T-helper 1 cell treated with Interleukin-12 subunit alpha and Interleukin-12 subunit beta and Interleukin-4 antibody, amounts not matched to agents 30 ng/mL and 1 ng/mL, for 36 hours (primary cell): ENCODE measurements around the gene PNLDC1. TPM values are rescaled to one million over a fixed set of nuclear protein-coding genes. Genes with fewer than 3 reads are reported as not detected.

ENCODE experiments used
- intact Hi-C: fragments of 100-400 bp; cut with micrococcal nuclease; formaldehyde crosslinking; loops from one replicate; pipeline ENCODE4 v1.15.1; 2024
- total RNA-seq: library from RNA; stranded (reverse); gene quantifications from 2 replicates; pipeline ENCODE4 v1.2.3, GENCODE V29; 2022

Gene PNLDC1, protein sequence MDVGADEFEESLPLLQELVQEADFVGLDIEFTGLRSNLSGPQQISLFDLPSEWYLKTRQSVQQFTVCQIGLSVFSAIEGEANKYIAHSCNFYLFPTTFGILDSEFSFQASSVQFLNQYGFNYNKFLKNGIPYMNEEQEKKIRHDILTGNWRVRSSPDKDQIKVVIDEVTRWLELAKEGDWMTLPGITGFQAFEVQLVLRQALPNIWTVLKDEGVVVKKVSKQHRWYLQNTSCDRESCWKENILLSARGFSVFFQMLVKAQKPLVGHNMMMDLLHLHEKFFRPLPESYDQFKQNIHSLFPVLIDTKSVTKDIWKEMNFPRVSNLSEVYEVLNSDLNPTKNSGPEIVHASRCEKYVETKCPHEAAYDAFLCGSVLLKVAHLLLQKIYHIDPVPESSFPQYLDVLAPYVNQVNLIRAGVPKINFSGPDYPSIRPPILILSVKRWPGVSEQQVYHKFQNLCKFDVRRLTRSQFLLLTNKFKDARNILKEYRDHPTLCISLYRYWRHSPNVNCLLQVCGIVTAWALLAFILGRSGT
- 0.59 and 0.74 TPM in 2 replicates for total RNA-seq

DNA sequence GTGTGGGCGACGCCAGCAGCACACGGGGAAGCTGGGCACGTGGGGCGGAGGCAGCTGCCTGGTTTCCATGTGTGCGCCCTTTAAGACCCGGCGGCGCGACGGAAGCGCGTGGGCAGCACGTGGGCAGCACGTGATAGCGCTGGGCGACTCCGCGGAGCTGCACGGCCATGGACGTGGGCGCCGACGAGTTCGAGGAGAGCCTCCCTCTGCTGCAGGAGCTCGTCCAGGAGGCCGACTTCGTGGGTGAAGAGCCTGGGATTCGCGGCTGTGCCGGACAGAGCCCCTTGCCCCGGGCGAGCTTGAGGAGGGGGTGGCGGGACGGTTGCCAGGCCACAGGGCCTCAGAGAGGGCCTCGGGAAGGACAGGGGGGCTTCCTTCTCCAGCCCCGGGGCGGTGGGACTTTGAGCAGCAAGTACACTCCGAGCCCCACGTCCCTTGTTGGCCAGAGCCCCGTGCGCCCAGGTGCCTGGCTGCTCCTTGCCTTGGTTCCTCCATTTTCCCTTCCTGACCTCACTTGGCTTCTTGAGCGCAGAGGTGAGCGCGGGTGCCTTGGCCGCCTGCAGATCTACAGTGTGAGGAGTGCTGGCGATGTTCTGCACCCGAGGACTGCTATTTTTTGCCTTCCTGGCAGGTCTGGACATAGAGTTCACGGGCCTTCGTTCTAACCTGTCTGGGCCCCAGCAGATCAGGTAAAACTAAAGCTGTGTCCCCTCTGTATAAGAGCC is at the start of gene PNLDC1:
Gene PNLDC1, plus strand, starts transcription at position 136 of the 725 bp plus-strand sequence. Its CDS starts 32 bp downstream, at position 168.
- intact Hi-C loops: loop anchor here (2.0 kb wide), 1 partner anchor 14 kb away; no protein-coding TSS in a partner anchor

DNA sequence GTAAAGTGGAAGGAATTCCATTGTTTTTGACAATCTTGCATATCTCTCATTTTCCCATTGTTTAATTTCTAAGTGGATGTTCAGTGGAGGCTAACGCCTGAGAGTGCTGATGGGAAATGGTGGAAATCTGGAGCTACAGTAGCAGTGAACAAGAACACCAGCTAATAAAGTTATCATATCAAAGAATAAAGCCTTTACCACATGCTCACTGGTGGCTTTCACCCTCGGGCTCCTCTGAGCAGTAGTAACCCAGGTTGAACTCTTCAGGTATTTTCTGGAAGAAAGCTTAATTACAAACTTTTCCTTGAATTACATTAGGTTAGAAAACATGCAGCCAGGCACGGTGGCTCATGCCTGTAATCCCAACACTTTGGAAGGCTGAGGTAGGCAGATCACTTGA is 48.6 kb upstream of the PNLDC1 start:
- intact Hi-C loops: loop anchor here (2.0 kb wide), 1 partner anchor 15 kb away; no protein-coding TSS in a partner anchor

DNA sequence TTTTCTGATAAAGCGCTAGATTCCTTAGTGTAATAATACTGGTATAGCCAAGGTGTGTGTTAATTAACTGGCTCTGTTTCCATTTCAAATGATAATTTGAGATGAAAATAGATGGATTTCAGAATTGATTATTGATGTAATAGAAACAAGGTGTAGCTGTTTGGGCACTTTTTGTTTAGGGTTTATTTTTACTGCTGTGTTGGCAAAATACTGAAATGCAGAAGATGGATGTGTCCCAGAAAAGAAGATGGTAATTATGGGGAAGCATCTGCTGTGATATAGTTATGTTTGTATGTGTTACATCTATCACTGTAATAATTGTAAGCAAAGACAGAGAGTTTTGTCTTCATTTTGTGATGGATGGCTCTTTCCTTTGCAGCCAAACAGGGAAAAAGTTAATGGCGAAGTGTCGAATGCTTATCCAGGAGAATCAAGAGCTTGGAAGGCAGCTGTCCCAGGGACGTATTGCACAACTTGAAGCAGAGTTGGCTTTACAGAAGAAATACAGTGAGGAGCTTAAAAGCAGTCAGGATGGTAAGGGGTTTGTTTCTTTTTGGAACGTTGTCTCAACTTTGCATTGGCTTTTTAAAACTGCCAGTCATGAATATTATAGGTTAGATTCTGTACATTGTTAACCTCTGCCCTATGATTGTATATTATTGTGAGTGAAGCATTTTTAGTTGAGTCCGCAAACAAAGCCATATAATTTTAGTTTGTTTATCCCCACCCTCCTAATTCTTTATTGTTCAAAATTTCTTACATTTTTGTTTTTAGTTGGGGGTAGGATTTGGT is 46.8 kb upstream of the PNLDC1 start:
- intact Hi-C loops: no loop called here

DNA sequence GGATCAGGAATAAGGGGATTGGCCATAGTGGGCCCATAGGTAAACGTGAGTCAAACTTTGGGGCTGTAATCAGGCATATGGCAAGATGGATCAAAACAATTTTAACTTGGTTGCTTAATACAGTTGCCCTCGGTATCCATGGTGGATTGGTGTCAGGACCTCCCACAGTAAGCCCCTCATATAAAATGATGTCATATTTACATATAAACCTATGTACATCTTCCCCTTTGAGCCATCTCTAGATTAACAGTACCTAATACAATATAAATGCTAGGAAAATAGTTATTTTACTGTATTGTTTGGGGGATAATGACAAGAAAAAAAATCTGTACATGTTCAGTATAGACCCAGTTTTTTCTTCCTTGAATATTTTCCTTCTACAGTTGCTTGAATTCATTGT is 45.7 kb upstream of the PNLDC1 start:
- intact Hi-C loops: no loop called here

DNA sequence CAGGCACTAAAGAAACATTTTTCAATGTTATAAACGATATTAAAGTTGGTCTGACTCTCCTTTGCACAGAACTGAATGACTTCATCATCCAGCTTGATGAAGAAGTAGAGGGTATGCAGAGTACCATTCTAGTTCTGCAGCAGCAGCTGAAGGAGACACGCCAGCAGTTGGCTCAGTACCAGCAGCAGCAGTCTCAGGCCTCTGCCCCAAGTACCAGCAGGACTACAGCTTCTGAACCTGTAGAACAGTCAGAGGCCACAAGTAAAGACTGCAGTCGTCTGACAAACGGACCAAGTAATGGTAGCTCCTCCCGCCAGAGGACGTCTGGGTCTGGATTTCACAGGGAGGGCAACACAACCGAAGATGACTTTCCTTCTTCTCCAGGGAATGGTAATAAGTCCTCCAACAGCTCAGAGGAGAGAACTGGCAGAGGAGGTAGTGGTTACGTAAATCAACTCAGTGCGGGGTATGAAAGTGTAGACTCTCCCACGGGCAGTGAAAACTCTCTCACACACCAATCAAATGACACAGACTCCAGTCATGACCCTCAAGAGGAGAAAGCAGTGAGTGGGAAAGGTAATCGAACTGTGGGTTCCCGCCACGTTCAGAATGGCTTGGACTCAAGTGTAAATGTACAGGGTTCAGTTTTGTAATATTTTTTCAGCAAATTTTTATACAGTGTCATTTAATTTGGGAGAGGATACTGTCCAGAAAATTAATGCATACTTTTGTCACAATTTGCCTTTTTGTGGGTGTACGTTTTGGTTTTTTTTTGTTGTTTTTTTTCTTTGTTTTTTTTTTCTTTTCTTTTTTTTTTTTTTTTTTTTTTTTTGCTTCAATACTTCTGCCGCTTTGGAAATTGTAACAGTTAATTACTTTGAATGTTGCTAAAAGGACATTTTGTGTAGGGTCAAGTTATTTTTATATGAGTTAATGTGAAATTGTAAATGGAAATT is 44.8 kb upstream of the PNLDC1 start:
- intact Hi-C loops: no loop called here

DNA sequence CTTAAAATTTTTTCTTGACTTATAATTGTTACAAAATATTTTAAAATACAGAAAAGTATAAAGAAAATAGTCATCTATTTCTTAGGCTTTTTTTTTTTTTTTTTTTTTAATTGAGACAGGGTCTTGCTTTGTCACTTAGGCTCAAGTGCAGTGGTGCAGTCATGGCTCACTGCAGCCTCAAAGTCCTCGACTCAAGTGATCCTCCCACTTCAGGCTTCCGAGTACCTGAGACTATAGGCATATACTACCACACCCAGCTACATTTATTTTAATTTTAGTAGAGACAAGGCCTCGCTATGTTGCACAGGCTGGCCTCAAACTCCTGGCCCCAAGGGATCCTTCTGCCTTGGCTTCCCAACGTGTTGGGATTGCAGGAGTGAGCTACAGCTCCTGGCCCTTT is 43.6 kb upstream of the PNLDC1 start:
- intact Hi-C loops: no loop called here

DNA sequence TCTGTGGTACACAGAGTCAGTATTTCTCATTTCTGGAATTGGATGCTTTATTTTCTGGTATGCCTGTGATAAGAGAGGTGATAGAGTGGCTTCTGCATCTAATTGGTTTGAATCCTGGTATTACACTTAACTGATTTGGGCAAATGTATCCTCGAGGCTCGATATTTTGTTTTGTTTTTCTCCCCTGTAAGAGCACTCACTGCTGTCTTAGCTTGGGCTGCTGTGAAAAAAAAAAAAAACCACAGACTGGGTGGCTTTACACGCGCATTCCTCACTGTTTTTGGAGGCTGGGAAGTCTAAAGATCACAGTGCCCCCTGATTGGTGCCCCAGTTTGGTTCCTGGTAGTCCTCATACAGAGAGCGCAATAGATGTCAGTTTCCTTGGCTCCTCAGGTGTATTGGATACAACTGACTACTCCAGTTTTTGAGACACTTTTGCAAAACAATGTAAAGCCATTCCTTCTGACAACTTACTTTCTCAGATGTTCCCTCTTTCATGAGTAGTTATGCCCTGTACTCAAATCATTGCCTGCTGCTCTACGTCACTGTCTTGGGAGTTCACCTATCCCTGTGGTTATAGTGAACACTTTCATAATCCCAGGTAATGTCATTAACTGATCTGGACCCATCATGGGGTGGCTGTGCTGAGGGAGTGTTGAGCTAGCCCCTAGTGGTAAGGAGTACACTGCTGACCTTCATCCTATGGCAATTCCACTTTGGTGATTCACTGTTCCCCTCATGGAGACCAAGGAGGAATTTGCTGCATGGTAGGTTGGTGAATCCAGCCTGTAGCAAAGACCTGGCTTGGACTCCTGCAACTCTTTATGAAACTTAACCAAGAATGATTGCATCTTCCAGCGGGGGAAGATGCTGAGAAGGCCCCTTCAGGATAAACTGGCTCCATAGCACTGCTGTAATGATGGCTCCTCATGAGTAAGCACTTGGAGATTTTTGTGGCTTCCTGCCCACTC is 41.8 kb upstream of the PNLDC1 start:
- intact Hi-C loops: no loop called here

DNA sequence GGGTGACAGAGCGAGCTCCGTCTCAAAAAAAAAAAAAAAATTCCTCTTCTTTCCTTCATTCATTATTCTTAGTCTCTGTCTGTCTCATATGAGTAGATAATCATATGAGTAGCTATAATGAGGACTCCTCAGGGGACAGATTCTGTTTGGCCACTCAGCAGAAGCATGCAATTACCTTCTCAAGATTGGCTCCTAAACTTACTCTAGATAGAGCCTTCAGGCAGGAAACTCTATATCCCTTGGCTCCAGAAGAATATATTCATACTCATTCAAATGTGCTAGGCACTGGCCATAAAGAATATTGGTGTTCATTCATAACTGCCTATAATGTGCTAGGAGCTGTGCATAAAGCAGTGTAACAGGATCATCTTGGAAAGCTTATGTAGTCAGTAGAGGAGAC is 40.4 kb upstream of the PNLDC1 start:
- intact Hi-C loops: no loop called here

DNA sequence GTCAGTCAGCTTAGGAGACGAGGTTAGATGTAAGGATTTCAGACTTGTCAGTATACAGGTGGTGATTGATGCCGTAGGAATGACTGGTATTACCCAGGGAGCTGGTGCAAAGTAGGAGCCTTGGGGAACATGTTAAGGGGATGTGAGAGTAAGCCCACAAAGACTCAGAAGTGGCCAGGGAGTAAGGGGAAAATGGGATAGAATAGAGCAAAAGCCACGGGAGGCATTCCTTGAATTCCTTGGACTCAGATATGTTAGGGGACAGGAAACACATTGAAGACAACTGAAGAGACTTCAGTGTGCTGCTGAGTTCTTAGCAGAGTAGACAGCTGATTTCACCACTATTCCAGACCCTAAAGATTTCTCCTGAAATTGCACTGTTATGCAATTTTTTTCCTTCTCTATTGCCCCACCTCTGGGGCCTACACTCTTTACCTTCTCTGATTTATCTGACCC is 39.4 kb upstream of the PNLDC1 start:
- intact Hi-C loops: loop anchor here (1.0 kb wide), 1 partner anchor 171 kb away; no protein-coding TSS in a partner anchor

DNA sequence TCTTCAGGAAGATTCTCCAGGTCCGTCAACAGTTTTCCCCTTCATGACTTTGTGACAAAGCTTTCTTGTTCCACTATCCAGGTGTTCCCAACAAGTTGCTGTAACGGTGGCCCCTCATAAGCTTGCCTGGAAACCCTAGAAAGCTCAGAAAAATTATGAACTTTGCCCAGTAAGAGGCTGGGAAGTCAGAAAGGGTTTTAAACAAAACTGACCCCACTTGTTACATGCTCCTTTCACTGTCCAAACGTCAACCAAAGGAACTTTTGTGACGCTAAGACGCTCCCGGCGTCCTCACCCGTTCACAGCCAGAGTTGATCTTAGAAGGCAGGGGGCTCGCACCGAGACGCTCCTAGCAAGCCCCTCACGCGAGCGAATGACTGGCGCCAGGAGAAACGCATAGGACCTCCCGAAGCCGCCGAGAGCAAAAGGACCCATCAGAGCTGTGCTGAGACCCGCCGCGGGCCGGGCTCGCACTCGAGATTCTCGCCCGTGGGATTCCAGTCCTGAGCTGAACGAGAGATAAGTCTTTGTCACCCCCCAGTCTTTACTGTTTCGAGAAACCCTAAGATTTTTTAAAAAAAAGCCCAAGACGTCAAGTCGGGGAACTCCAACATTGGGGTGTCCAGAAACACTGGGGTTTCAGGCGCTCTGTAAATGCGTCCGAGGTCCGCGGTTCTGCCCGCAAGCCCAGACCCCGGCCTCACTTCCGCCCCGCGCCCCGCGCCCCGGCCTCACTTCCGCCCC is 38.8 kb upstream of the PNLDC1 start:
- intact Hi-C loops: loop anchor here (1.0 kb wide), 1 partner anchor 170 kb away; no protein-coding TSS in a partner anchor

DNA sequence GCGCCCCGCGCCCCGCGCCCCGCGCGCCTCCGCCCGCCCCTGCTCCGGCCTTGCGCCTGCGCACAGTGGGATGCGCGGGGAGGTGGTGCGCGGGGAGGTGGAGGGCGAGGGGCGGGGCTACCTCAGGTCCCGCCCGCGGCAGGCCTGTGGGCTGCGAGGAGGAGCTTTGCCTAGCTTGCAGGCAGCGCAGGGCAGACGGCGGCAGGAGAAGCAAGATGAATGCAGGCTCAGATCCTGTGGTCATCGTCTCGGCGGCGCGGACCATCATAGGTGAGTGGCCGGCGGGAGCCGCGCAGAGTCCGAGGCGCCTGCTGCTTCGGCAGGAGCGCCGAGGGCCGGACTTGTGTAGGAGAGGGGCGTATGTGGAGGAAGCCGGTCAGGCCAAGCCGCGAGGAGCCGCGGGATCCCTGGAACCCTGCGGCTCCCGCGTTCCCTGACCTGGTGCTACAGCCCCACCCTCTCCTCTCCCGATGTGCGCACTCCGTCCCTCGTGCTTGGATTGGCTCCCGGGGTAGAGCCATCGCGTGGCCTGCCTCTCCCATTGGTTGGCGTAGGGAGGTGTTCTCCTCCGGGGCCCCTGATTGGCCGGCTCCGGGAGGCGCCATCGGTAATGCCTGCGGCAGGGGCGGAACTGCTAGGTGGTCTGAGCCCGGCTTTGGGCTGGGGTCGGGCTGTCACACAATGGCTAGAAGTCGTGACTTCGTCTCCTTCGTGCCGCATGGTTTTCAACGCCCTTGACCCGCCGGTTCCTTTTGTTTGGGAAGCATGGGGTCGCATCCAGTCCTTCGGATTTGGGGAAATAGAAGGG is 38.0 kb upstream of the PNLDC1 start, which contains the start of gene ACAT2:
Gene ACAT2, plus strand, starts transcription at position 173 of the 808 bp plus-strand sequence. Its CDS starts 43 bp downstream, at position 216.
- intact Hi-C loops: loop anchor here (1.0 to 2.0 kb wide), 8 partner anchors 27 to 1231 kb away; partner anchors contain the start of genes TCP1 and WTAP

DNA sequence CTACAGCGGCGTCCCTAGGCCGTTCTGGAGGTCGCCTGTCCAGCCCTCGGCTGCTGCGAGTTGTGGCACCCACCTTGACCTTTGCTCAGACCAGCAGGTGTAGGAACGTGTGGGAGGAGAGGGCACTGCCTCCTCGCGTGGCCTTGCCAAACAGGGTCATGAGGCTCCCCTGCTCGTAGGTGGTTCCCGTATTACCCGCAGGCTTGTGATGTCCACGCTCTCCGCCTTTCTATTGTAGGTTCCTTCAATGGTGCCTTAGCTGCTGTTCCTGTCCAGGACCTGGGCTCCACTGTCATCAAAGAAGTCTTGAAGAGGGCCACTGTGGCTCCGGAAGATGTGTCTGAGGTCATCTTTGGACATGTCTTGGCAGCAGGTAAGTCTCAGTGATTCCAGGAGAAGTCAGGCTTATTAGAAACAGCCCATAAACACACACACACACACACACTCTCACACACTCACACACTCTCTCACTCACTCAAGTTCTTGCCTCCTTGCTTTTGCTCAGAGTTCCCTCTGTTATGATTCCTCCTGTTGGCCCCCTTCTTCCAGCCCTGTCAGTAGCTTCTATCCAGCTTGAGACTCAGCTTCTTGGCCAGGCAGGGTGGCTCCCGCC is 37.3 kb upstream of the PNLDC1 start:
- intact Hi-C loops: loop anchor here (1.0 to 2.0 kb wide), 7 partner anchors 27 to 1230 kb away; partner anchors contain the start of genes TCP1 and WTAP

DNA sequence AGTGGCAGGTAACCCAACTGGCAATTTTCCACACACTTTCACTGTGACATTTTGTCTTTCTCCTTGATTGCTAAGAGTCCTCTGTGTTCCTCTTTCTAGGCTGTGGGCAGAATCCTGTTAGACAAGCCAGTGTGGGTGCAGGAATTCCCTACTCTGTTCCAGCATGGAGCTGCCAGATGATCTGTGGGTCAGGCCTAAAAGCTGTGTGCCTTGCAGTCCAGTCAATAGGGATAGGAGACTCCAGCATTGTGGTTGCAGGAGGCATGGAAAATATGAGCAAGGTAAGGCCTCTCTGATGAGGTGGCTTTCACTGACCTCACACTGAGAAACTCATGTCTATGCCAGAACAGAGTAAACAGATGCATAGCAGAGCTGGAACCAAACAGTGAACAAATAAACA is 33.2 kb upstream of the PNLDC1 start:
- intact Hi-C loops: no loop called here

DNA sequence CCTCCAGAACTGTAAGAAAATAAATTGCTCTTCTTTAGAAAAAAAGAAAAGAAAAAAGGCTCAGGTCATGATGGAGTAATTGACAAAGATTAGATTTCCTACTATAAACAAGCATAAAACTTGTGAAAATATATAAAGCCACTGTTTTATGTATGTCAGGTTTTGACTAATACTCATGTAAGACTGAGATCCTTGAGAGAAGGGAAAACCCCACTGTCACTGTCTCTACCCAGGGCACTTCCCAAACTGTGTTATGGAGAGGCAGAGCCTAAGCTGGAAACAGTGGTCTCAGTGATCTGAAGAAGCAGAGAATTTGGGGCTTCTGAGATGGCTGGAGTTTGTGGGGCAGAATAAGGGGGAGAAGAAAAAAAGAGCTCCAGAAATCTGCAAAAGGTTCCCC is 30.6 kb upstream of the PNLDC1 start:
- intact Hi-C loops: no loop called here

DNA sequence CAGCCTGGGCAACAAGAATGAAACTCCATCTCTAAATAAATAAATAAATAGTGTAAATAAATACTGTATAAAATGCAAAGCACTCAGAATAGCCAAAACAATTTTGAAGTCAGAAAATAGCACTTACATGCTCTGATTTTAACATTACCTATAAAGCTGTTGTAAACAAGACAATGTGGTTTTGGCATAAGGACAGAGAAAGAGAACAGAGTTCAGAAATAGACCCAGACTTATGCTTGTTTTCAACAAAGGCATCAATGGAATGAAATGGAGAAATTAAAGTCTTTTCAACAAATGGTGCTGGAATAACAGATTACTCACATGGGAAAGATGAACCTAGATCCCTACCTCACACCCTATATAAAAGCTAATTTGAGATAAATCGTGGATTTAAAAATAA is 27.9 kb upstream of the PNLDC1 start:
- intact Hi-C loops: no loop called here

DNA sequence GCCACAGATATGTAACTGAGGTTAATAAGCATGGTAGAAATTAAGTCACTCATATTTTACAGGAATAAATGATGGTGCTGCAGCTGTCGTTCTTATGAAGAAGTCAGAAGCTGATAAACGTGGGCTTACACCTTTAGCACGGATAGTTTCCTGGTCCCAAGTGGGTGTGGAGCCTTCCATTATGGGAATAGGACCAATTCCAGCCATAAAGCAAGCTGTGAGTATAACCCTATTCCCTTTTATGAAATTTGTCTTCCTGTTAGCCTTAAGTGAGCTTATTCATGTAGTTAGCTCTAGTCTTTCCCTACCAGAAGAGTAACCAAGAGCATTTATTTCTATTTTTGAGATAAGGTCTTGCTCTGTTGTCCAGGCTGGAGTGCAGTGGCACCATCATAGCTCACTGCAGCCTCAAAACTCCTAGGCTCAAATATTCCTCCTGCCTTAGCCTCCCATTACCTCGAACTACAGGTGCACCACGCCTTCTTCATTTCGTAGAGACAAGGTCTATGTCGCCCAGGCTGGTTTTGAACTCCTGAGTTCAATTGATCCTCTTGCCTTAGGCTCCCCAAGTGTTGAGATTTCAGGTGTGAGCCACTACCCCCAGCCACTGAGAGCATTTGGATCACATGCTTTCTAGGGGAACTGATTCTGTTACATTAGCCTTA is 22.7 kb upstream of the PNLDC1 start:
- intact Hi-C loops: no loop called here
